Loucy (cell line): ENCODE results near the gene NHSL1.

Source experiments
- H2AFZ ChIP-seq: fragments of 200-600 bp; sonication (generic); 2 replicates; pipeline ENCODE4 v1.6.0; 2016; ENCODE audit warnings: antibody characterized with exemption, mild to moderate bottlenecking, low read length, moderate library complexity
- H3F3A ChIP-seq: fragments of 200-600 bp; 2 replicates; pipeline ENCODE4 v1.6.0; 2016; ENCODE audit warnings: antibody characterized with exemption, low read depth, mild to moderate bottlenecking
- H3K27me3 ChIP-seq: fragments of 200-600 bp; sonication (generic); 2 replicates; pipeline ENCODE4 v1.6.1; 2014; ENCODE audit warnings: low read length, mild to moderate bottlenecking; ENCODE audit not compliant: insufficient read depth, poor library complexity, severe bottlenecking
- H3K36me3 ChIP-seq: fragments of 200-600 bp; sonication (generic); 2 replicates; pipeline ENCODE4 v1.6.1; 2016; ENCODE audit warnings: low read length; ENCODE audit not compliant: insufficient read depth
- H3K4me1 ChIP-seq: fragments of 200-600 bp; sonication (generic); 2 replicates; pipeline ENCODE4 v1.5.1; 2014; ENCODE audit warnings: low read length, mild to moderate bottlenecking; ENCODE audit not compliant: insufficient read depth, poor library complexity, severe bottlenecking
- H3K4me2 ChIP-seq: fragments of 200-600 bp; sonication (generic); 2 replicates; pipeline ENCODE4 v1.6.0; 2014; ENCODE audit warnings: antibody characterized with exemption, low read length, low read depth, mild to moderate bottlenecking; ENCODE audit not compliant: poor library complexity, severe bottlenecking
- H3K4me3 ChIP-seq: fragments of 200-600 bp; sonication (generic); 2 replicates; pipeline ENCODE4 v1.5.1; 2014; ENCODE audit warnings: low read length, mild to moderate bottlenecking, mixed read lengths; ENCODE audit not compliant: poor library complexity, severe bottlenecking
- H3K79me2 ChIP-seq: fragments of 200-600 bp; sonication (generic); 2 replicates; pipeline ENCODE4 v1.6.1; 2014; ENCODE audit warnings: low read length; ENCODE audit not compliant: insufficient read depth
- H3K9ac ChIP-seq: fragments of 200-600 bp; sonication (generic); 2 replicates; pipeline ENCODE4 v1.6.0; 2014; ENCODE audit warnings: mild to moderate bottlenecking, low read depth, low read length, moderate library complexity; ENCODE audit not compliant: poor library complexity, severe bottlenecking
- H3K9me2 ChIP-seq: fragments of 200-600 bp; sonication (generic); replicated peaks from 2 replicates; pipeline ENCODE4 v1.6.1; 2016; ENCODE audit warnings: low read depth, low read length, mixed read lengths
- H3K9me3 ChIP-seq: fragments of 200-600 bp; sonication (generic); 2 replicates; pipeline ENCODE4 v1.6.1; 2014; ENCODE audit warnings: mild to moderate bottlenecking, antibody characterized with exemption, low read length, low read depth; ENCODE audit not compliant: insufficient read depth
- H4K20me1 ChIP-seq: fragments of 200-600 bp; sonication (generic); 2 replicates; pipeline ENCODE4 v1.6.0; 2014; ENCODE audit warnings: antibody characterized with exemption, low read length, mild to moderate bottlenecking; ENCODE audit not compliant: insufficient read depth, poor library complexity, severe bottlenecking
- CTCF ChIP-seq: fragments of 200-600 bp; sonication (generic); conservative IDR thresholded peaks from 2 replicates; pipeline ENCODE4 v1.5.1; 2014; ENCODE audit warnings: mild to moderate bottlenecking, antibody characterized with exemption, low read length
- EZH2phosphoT487 ChIP-seq: fragments of 200-600 bp; IDR thresholded peaks from 2 replicates; pipeline ENCODE4 v1.6.1; 2018; ENCODE audit warnings: antibody characterized with exemption, mild to moderate bottlenecking, moderate library complexity, borderline replicate concordance

The NHSL1 gene

GRCh38 chr6:138401960-138402837 lies 97.1 kb downstream of the NHSL1 start:
- Histone ChIP-seq H3K27me3 (no peaks in the 10 kb centered on the region), H3K4me1 (peaks cover 19% of the 10 kb centered on the region), H4K20me1 (no peaks in the 10 kb centered on the region), H3K9ac (no peak overlapping the region), H3K4me2 (no peak overlapping the region), H3F3A (peaks cover 3% of the 10 kb centered on the region; the same call in 1 of the 2 replicates), H3K79me2 (peaks cover 12% of the 10 kb centered on the region; the same call in 1 of the 2 replicates), H2AFZ (no peak overlapping the region), H3K9me3 (no peaks in the 10 kb centered on the region), H3K9me2 (no peaks in the 10 kb centered on the region), H3K36me3 (no peaks in the 10 kb centered on the region), H3K4me3 (no peak overlapping the region)
- TF ChIP-seq CTCF (no peak), EZH2phosphoT487 (no peak)

- TF ChIP-seq CTCF (no peak), EZH2phosphoT487 (no peak)
- Histone ChIP-seq H3K9me3 (no peaks in the 10 kb centered on the region), H4K20me1 (no peaks in the 10 kb centered on the region), H3K9ac (no peak overlapping the region), H3K36me3 (no peaks in the 10 kb centered on the region), H3K79me2 (peaks cover 11% of the 10 kb centered on the region; the same call in 1 of the 2 replicates), H3K27me3 (no peaks in the 10 kb centered on the region), H3K4me1 (peaks cover 9% of the 10 kb centered on the region), H3K4me3 (no peak overlapping the region), H3K9me2 (no peaks in the 10 kb centered on the region), H2AFZ (no peak overlapping the region), H3K4me2 (no peak overlapping the region), H3F3A (0 out of 2 replicates have a peak, but pooled peaks cover 3% of the 10 kb centered on the region)
These were observed 99.0 kb downstream of the NHSL1 start for GRCh38 chr6:138400326-138400725.

GRCh38 chr6:138397128-138398122 lies 101.9 kb downstream of the NHSL1 start:
- Histone ChIP-seq H2AFZ (no peak overlapping the region), H3K4me2 (no peak overlapping the region), H3K9ac (no peak overlapping the region), H3K9me2 (no peaks in the 10 kb centered on the region), H3K27me3 (no peaks in the 10 kb centered on the region), H3K9me3 (no peaks in the 10 kb centered on the region), H3K79me2 (no peaks in the 10 kb centered on the region), H3K4me1 (peaks cover 8% of the 10 kb centered on the region), H4K20me1 (no peaks in the 10 kb centered on the region), H3K36me3 (no peaks in the 10 kb centered on the region), H3F3A (no peaks in the 10 kb centered on the region), H3K4me3 (no peak overlapping the region)
- no peak for TF ChIP-seq CTCF
- TF ChIP-seq EZH2phosphoT487: no peak
